IMR-90 (cell line): ENCODE measurements around the gene HSPA1L. TPM values are rescaled to one million over a fixed set of nuclear protein-coding genes. Genes with fewer than 3 reads are reported as not detected.

Source experiments
- ATAC-seq: fragments of 200-7000 bp; cut with Tn5 transposase; 2 replicates; pipeline ENCODE4 v1.9.1; 2020; ENCODE audit warnings: low read depth, mild to moderate bottlenecking, moderate library complexity
- BruUV-seq: library from RNA; stranded (reverse); fragments of 400-500 nt; replicated peaks from 2 replicates; lab custom pipeline; 2021; lab: Mats Ljungman, UMichigan
- CTCF ChIA-PET: fragments of 300-600 bp; formaldehyde crosslinking; extraction: SDS; loops from one replicate; lab custom pipeline; 2021; ENCODE audit warnings: antibody characterized with exemption; lab: Yijun Ruan, JAX
- POLR2A ChIA-PET: fragments of 300-600 bp; sonication (Branson Sonifier 250); formaldehyde crosslinking; loops from one replicate; lab custom pipeline; 2022; ENCODE audit warnings: antibody characterized with exemption; ENCODE audit not compliant: unreplicated experiment; lab: Charles Lee
- DNase-seq: peaks from one replicate; pipeline ENCODE4 v3.0.0; 2013
- H2AFZ ChIP-seq: replicated peaks from 2 replicates; pipeline ENCODE3; 2013; ENCODE audit warnings: low read length, mild to moderate bottlenecking; ENCODE audit not compliant: poor library complexity
- H2AK5ac ChIP-seq: 2 replicates; pipeline ENCODE4 v1.6.1; 2013; ENCODE audit warnings: low read depth, low read length, inconsistent platforms
- H2AK9ac ChIP-seq: replicated peaks from 2 replicates; pipeline ENCODE3; 2013; ENCODE audit warnings: mild to moderate bottlenecking, low read depth, low read length, moderate library complexity; ENCODE audit not compliant: poor library complexity
- H2BK120ac ChIP-seq: 2 replicates; pipeline ENCODE4 v1.6.1; 2013; ENCODE audit warnings: low read depth, low read length, inconsistent platforms
- H2BK15ac ChIP-seq: 3 replicates; pipeline ENCODE4 v1.6.1; 2013; ENCODE audit warnings: low read depth, low read length, inconsistent platforms
- H2BK20ac ChIP-seq: 2 replicates; pipeline ENCODE4 v1.6.1; 2013; ENCODE audit warnings: low read depth, mild to moderate bottlenecking, inconsistent platforms, low read length, moderate library complexity
- H2BK5ac ChIP-seq: 2 replicates; pipeline ENCODE4 v1.6.1; 2013; ENCODE audit warnings: mild to moderate bottlenecking, low read depth, low read length, inconsistent platforms; ENCODE audit not compliant: poor library complexity, severe bottlenecking
- H3K14ac ChIP-seq: replicated peaks from 2 replicates; pipeline ENCODE4 v1.6.1; 2013; ENCODE audit warnings: low read depth, low read length, inconsistent platforms
- H3K18ac ChIP-seq: 2 replicates; pipeline ENCODE4 v1.6.1; 2013; ENCODE audit warnings: low read depth, low read length, control low read depth
- H3K23ac ChIP-seq: 2 replicates; pipeline ENCODE4 v1.6.1; 2013; ENCODE audit warnings: low read depth, low read length, inconsistent platforms
- H3K27ac ChIP-seq: 2 replicates; pipeline ENCODE4 v1.5.1; 2013; ENCODE audit warnings: mild to moderate bottlenecking, control low read depth, low read length; ENCODE audit not compliant: insufficient read depth
- H3K27me3 ChIP-seq: 2 replicates; pipeline ENCODE4 v1.6.1; 2013; ENCODE audit warnings: low read length; ENCODE audit not compliant: control insufficient read depth, insufficient read depth
- H3K36me3 ChIP-seq: 2 replicates; pipeline ENCODE4 v1.6.1; 2013; ENCODE audit warnings: low read length, mixed read lengths; ENCODE audit not compliant: control insufficient read depth, insufficient read depth
- H3K4ac ChIP-seq: 2 replicates; pipeline ENCODE4 v1.6.1; 2013; ENCODE audit warnings: low read depth, low read length, inconsistent platforms
- H3K4me1 ChIP-seq: 2 replicates; pipeline ENCODE4 v1.6.1; 2013; ENCODE audit warnings: low read length, mixed read lengths; ENCODE audit not compliant: control insufficient read depth, insufficient read depth
- H3K4me2 ChIP-seq: 2 replicates; pipeline ENCODE4 v1.6.1; 2013; ENCODE audit warnings: low read depth, mild to moderate bottlenecking, control low read depth, low read length, moderate library complexity
- H3K4me3 ChIP-seq: 2 replicates; pipeline ENCODE4 v1.5.1; 2013; ENCODE audit warnings: low read depth, mild to moderate bottlenecking, control low read depth, low read length, moderate library complexity; ENCODE audit not compliant: insufficient read depth
- H3K56ac ChIP-seq: 2 replicates; pipeline ENCODE4 v1.6.1; 2013; ENCODE audit warnings: low read length, inconsistent platforms; ENCODE audit not compliant: insufficient read depth; ENCODE audit errors: extremely low read depth
- H3K79me1 ChIP-seq, 2 experiments: 2 replicates each; pipeline ENCODE4 v1.6.1; 2013; ENCODE audit warnings: low read length in 2 of 2, inconsistent platforms in 1 of 2, low read depth in 1 of 2
- H3K9ac ChIP-seq: 2 replicates; pipeline ENCODE4 v1.6.1; 2013; ENCODE audit warnings: low read depth, low read length, control low read depth
- H3K9me1 ChIP-seq: 2 replicates; pipeline ENCODE4 v1.6.1; 2013; ENCODE audit warnings: low read length, inconsistent platforms; ENCODE audit not compliant: insufficient read depth
- H3K9me3 ChIP-seq: 2 replicates; pipeline ENCODE4 v1.6.1; 2013; ENCODE audit warnings: low read length; ENCODE audit not compliant: control insufficient read depth, insufficient read depth
- H4K20me1 ChIP-seq: 2 replicates; pipeline ENCODE4 v1.6.1; 2013; ENCODE audit warnings: low read length, inconsistent platforms; ENCODE audit not compliant: insufficient read depth
- H4K5ac ChIP-seq: 2 replicates; pipeline ENCODE4 v1.6.1; 2013; ENCODE audit warnings: mild to moderate bottlenecking, low read depth, low read length, control low read depth
- H4K8ac ChIP-seq, 2 experiments: 2 replicates each; pipeline ENCODE4 v1.6.1; 2013; ENCODE audit warnings: low read depth in 2 of 2, low read length in 2 of 2, control low read depth in 1 of 2, inconsistent platforms in 1 of 2
- H4K91ac ChIP-seq: 2 replicates; pipeline ENCODE4 v1.6.1; 2013; ENCODE audit warnings: low read depth, low read length, inconsistent platforms; ENCODE audit not compliant: insufficient read depth
- MAZ ChIP-seq: IDR thresholded peaks from 2 replicates; pipeline ENCODE4 v1.6.1; 2012; ENCODE audit warnings: low read depth, mild to moderate bottlenecking, low read length, improper control_type of control experiment, moderate library complexity, borderline replicate concordance
- POLR2A ChIP-seq: IDR thresholded peaks from 2 replicates; pipeline ENCODE4 v1.6.1; 2012; ENCODE audit warnings: mild to moderate bottlenecking, low read depth, low read length
- WGBS, 2 experiments: methylation state at CpG; one replicate each; pipeline versions ENCODE4 v1.1.5 to v1.1.7; 2013; ENCODE audit warnings: missing lambda C conversion rate in 2 of 2; ENCODE audit not compliant: insufficient read length in 1 of 2; ENCODE audit errors: extremely low coverage in 2 of 2; 5-methylcytosine and 5-hydroxymethylcytosine counted together
- dilution Hi-C: fragments of 300-500 bp; cut with HindIII; formaldehyde crosslinking; loops from one replicate; pipeline ENCODE4 v1.14.3; 2018; ENCODE audit warnings: low sequenced_read_pairs; ENCODE audit not compliant: unreplicated experiment
- in situ Hi-C: fragments of 300-500 bp; cut with MboI; formaldehyde crosslinking; loops from 3 replicates; pipeline ENCODE4 v1.14.3; 2019; ENCODE audit warnings: low sequenced_read_pairs, inconsistent platforms, mixed read lengths
- intact Hi-C: fragments of 100-400 bp; cut with micrococcal nuclease; formaldehyde crosslinking; loops from 2 replicates; pipeline ENCODE4 v1.10.0; 2022
- polyA plus RNA-seq, 3 experiments: library from polyadenylated mRNA; depleted of rRNA; stranded (reverse); fragments of >200 nt; gene quantifications; 2 replicates each; pipeline ENCODE4 v1.2.3, GENCODE V29; 2012; ENCODE audit warnings: low replicate concordance in 1 of 3
- total RNA-seq: library from RNA; depleted of rRNA; stranded (reverse); fragments of >200 nt; gene quantifications from 2 replicates; pipeline ENCODE4 v1.2.3, GENCODE V29; 2012

HSPA1L gene
- total and polyA plus RNA-seq, 2 of the 4 experiments (the other 2 are of a cell fraction) = 0.97 to 1.3 TPM

DNA sequence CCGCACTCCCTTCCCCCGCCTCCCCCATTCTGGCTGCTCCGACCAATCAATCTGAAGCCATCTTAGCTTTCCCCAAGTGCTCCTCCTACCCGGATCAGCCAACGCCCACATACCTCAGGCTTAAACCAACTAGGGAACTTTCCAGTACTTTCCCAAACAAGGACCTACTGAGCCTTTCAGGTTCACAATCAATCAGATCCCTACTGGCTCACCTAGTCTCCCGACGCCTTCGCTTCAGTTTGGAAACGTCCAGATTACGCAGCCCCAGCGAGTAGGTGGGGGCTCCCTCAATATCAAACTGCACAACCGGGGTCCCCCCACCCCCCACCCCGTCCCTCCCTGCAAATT is 432 bp downstream of the HSPA1L start:
- peaks cover 8 to 24% of the 10 kb centered on the region in 2 experiments for H3K79me1 ChIP-seq
- DNase-seq = peak; percentile 97
- H3K14ac ChIP-seq = peak overlapping the region; percentile 87
- POLR2A ChIA-PET = interaction anchor here (0.5 to 2.0 kb wide), 3 partner anchors 8 to 21 kb away, joined by 3 to 11 read pairs (median 10); partner anchors contain the start of genes HSPA1B and LSM2
- peak overlapping the region; percentile 79 for H3K18ac ChIP-seq
- H3K9me3 ChIP-seq = no peaks in the 10 kb centered on the region
- peak overlapping the region; percentile 96 for H4K91ac ChIP-seq
- H3K56ac ChIP-seq = peak overlapping the region; percentile 97
- intact Hi-C loops = no loop called here
- H2AK5ac ChIP-seq = peak overlapping the region; percentile 94
- CTCF ChIA-PET = no interaction called here
- H3K9me1 ChIP-seq = no peaks in the 10 kb centered on the region; the same call in none of the 2 replicates
- H3K4me3 ChIP-seq = peak overlapping the region; percentile 49
- TF ChIP-seq MAZ (peak; percentile 70; the same call in 1 of the 2 replicates), POLR2A (no peak)
- H3K36me3 ChIP-seq = no peaks in the 10 kb centered on the region
- peak overlapping the region; percentile 90 for H2AFZ ChIP-seq
- 0% methylated on average over 5 of the region's 13 CpGs; no CpG with 5 or more reads in 1 of the 2 experiments for WGBS, 2 experiments
- BruUV-seq = no TSS peak
- dilution Hi-C loops = no loop called here
- H3K23ac ChIP-seq = peak overlapping the region; percentile 82
- H4K8ac ChIP-seq = peak overlapping the region; percentile 83 to 99
- peak; percentile 85 for ATAC-seq
- H4K5ac ChIP-seq = peak overlapping the region; percentile 57
- H2BK5ac ChIP-seq = peak overlapping the region; percentile 91
- no peak overlapping the region for H2BK20ac ChIP-seq
- peaks cover 3% of the 10 kb centered on the region for H3K4me1 ChIP-seq
- peak overlapping the region; percentile 69 for H3K9ac ChIP-seq
- no peaks in the 10 kb centered on the region for H3K27me3 ChIP-seq
- peak overlapping the region; percentile 82 for H2BK120ac ChIP-seq
- peak overlapping the region; percentile 97 for H3K4ac ChIP-seq
- H3K4me2 ChIP-seq = peak overlapping the region; percentile 86
- peak overlapping the region; percentile 100 for H2AK9ac ChIP-seq
- H3K27ac ChIP-seq = peak overlapping the region; percentile 98
- H2BK15ac ChIP-seq = peak overlapping the region; percentile 94; the same call in 1 of the 3 replicates
- in situ Hi-C loops = no loop called here
- no peaks in the 10 kb centered on the region; the same call in 1 of the 2 replicates for H4K20me1 ChIP-seq
